22Rv1 (cell line): ENCODE measurements around the gene P3H1.

Experiments
- H3K27ac ChIP-seq: fragments of 450-650 bp; 2 replicates; pipeline ENCODE4 v1.5.1; 2017
- CTCF ChIP-seq: fragments of 450-650 bp; IDR thresholded peaks from 2 replicates; pipeline ENCODE4 v1.5.1; 2017; ENCODE audit warnings: mild to moderate bottlenecking
- ZFX ChIP-seq: fragments of 450-650 bp; IDR thresholded peaks from 2 replicates; pipeline ENCODE4 v1.6.1; 2017; ENCODE audit warnings: antibody characterized with exemption, borderline replicate concordance

P3H1 gene

GRCh38 chr1:42743317-42744147, 23.3 kb downstream of the P3H1 start:
- TF ChIP-seq ZFX (no peak), CTCF (no peak)
- no peak overlapping the region for H3K27ac ChIP-seq

- no peak overlapping the region for H3K27ac ChIP-seq
- TF ChIP-seq ZFX (no peak), CTCF (no peak)
Measured at GRCh38 chr1:42742617-42743316, 24.1 kb downstream of the P3H1 start.

- H3K27ac ChIP-seq: no peak overlapping the region
- TF ChIP-seq CTCF (no peak), ZFX (no peak)
Measured at GRCh38 chr1:42742141-42742540, 24.7 kb downstream of the P3H1 start.

- TF ChIP-seq ZFX (no peak), CTCF (no peak)
Measured at GRCh38 chr1:42741706-42742105, 25.1 kb downstream of the P3H1 start.

GRCh38 chr1:42740851-42741580, 25.8 kb downstream of the P3H1 start:
- TF ChIP-seq ZFX (no peak), CTCF (no peak)
- H3K27ac ChIP-seq: no peak overlapping the region

More at GRCh38 chr1:42741706-42742105, 25.1 kb downstream of the P3H1 start:
- no peak overlapping the region for H3K27ac ChIP-seq

- TF ChIP-seq ZFX: no peak
- TF ChIP-seq CTCF: no peak
- H3K27ac ChIP-seq: no peak within 1 kb of the TSS
Measured at GRCh38 chr1:42739753-42740700, 26.8 kb downstream of the P3H1 start, which contains the start of gene CLDN19. TSS of gene CLDN19 (minus strand) at chr1:42740236. CDS start at chr1:42740063, 173 bp downstream.
